Upper lobe of left lung (tissue), 6 donors: Measurements from ENCODE around the gene DAD1. TPM values are rescaled to one million over a fixed set of nuclear protein-coding genes. Genes with fewer than 3 reads are reported as not detected.

ENCODE experiments used
- ATAC-seq, 2 donors: fragments of 200-7000 bp; cut with Tn5 transposase; one replicate each; pipeline ENCODE4 v1.9.1; 2022; ENCODE audit warnings: mild to moderate bottlenecking in 2 of 2, moderate library complexity in 2 of 2; ENCODE audit not compliant: low FRiP score in 2 of 2
- DNase-seq, 2 donors: peaks; one replicate each; pipeline ENCODE4 v3.0.0-alpha.2; 2019 to 2020
- H3K27ac ChIP-seq, 4 donors: fragments of 200-600 bp; sonication (generic); one replicate each; pipeline ENCODE4 v1.5.1; 2016 to 2019
- H3K27me3 ChIP-seq, 4 donors: fragments of 200-600 bp; sonication (generic); one replicate each; pipeline ENCODE4 v1.5.1; 2017 to 2019
- H3K36me3 ChIP-seq, 4 donors: fragments of 200-600 bp; sonication (generic); one replicate each; pipeline ENCODE4 v1.5.1; 2016 to 2019
- H3K4me1 ChIP-seq, 4 donors: fragments of 200-600 bp; sonication (generic); one replicate each; pipeline ENCODE4 v1.5.1; 2018 to 2019
- H3K4me3 ChIP-seq, 4 donors: fragments of 200-600 bp; sonication (generic); one replicate each; pipeline ENCODE4 v1.5.1; 2017 to 2019; ENCODE audit warnings: mild to moderate bottlenecking in 2 of 4, moderate library complexity in 1 of 4
- H3K9me3 ChIP-seq, 4 donors: fragments of 200-600 bp; sonication (generic); one replicate each; pipeline ENCODE4 v1.5.1; 2018 to 2019
- EP300 ChIP-seq, 4 donors: sonication (generic); formaldehyde crosslinking; IDR thresholded peaks; one replicate each; pipeline ENCODE4 v1.5.1; 2017; ENCODE audit warnings: antibody characterized with exemption in 4 of 4, control low read depth in 2 of 4
- POLR2A ChIP-seq, 4 donors: fragments of 450-650 bp; IDR thresholded peaks; one replicate each; pipeline ENCODE4 v1.5.1; 2016 to 2017; ENCODE audit warnings: antibody characterized with exemption in 4 of 4, mild to moderate bottlenecking in 2 of 4
- POLR2AphosphoS5 ChIP-seq, 2 donors: sonication (generic); formaldehyde crosslinking; IDR thresholded peaks; one replicate each; pipeline ENCODE4 v1.5.1; 2017; ENCODE audit warnings: antibody characterized with exemption in 2 of 2
- WGBS, 2 donors: methylation state at CpG; one replicate each; pipeline ENCODE4 v1.1.5; 2017 to 2018; 5-methylcytosine and 5-hydroxymethylcytosine counted together
- small RNA-seq, 4 donors: library from RNA; depleted of rRNA; stranded (forward); fragments of <200 nt; gene quantifications; one replicate each; pipeline ENCODE3, GENCODE V24; 2016
- total RNA-seq, 6 donors: library from RNA; depleted of rRNA in 4 of 6; stranded (reverse); fragments of >200 nt in 4 of 6; gene quantifications; one replicate each; pipeline versions ENCODE4 v1.1.0 to v1.2.1, GENCODE V29; 2016 to 2021
- TF ChIP-seq, protein P1 (sequence below), 6 experiments: fragments of 450-650 bp in 4 of 6; fragments of 200-600 bp in 2 of 6; sonication (generic) in 2 of 6; IDR thresholded peaks; one replicate each; pipeline ENCODE4 v1.5.1; 2016 to 2019; ENCODE audit warnings: antibody characterized with exemption in 6 of 6
- donor health status: DM: no; HTN: no; CAD: no; lungs with moderate emphysema.
- donor health status: DM: no; HTN: yes; CAD: no; lungs with severe emphysema.

DAD1 gene
- total RNA-seq, 6 donors from 2014 or later, result 8.4 to 188 (median 134) TPM

GRCh38 chr14:22515929-22516328 is 73.1 kb downstream of the DAD1 start:
- DNase-seq, result no peak
- Histone ChIP-seq H3K9me3 (no peaks in the 10 kb centered on the region), H3K27me3 (no peaks in the 10 kb centered on the region), H3K4me3 (no peak overlapping the region), H3K36me3 (no peaks in the 10 kb centered on the region), H3K4me1 (no peaks in the 10 kb centered on the region), H3K27ac (no peak overlapping the region)
- no peak for TF ChIP-seq POLR2A (IDR thresholded peaks at IDR 0.05)
- TF ChIP-seq EP300 (IDR thresholded peaks at IDR 0.05), result no peak
- TF ChIP-seq, protein P1, sequence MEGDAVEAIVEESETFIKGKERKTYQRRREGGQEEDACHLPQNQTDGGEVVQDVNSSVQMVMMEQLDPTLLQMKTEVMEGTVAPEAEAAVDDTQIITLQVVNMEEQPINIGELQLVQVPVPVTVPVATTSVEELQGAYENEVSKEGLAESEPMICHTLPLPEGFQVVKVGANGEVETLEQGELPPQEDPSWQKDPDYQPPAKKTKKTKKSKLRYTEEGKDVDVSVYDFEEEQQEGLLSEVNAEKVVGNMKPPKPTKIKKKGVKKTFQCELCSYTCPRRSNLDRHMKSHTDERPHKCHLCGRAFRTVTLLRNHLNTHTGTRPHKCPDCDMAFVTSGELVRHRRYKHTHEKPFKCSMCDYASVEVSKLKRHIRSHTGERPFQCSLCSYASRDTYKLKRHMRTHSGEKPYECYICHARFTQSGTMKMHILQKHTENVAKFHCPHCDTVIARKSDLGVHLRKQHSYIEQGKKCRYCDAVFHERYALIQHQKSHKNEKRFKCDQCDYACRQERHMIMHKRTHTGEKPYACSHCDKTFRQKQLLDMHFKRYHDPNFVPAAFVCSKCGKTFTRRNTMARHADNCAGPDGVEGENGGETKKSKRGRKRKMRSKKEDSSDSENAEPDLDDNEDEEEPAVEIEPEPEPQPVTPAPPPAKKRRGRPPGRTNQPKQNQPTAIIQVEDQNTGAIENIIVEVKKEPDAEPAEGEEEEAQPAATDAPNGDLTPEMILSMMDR (IDR thresholded peaks at IDR 0.05), result no peak
- no peak for TF ChIP-seq POLR2AphosphoS5 (IDR thresholded peaks at IDR 0.05)
- 80 to 85% methylated on average over 2 of the region's 2 CpGs for WGBS, 2 donors
- ATAC-seq, result no peak

Small RNA genes lying within 50 kb of the gene (small RNA-seq; reads per million reads assigned to genes)
- 0 reads per million in 4 donors for gene TRAJ1
- 0 reads per million in 4 donors for gene TRAJ10
- gene TRAJ11, result 0 reads per million in 4 donors
- 0 reads per million in 4 donors for gene TRAJ12
- 0 reads per million in 4 donors for gene TRAJ13
- 0 reads per million in 4 donors for gene TRAJ14
- 0 reads per million in 4 donors for gene TRAJ16
- 0 reads per million in 4 donors for gene TRAJ17
- gene TRAJ18, result 0 reads per million in 4 donors
- gene TRAJ19, result 0 reads per million in 4 donors
- 0 reads per million in 4 donors for gene TRAJ2
- 0 reads per million in 4 donors for gene TRAJ20
- 0 reads per million in 4 donors for gene TRAJ21
- 0 reads per million in 4 donors for gene TRAJ22
- gene TRAJ23, result 0 reads per million in 4 donors
- 0 reads per million in 4 donors for gene TRAJ24
- 0 reads per million in 4 donors for gene TRAJ25
- 0 reads per million in 4 donors for gene TRAJ26
- 0 reads per million in 4 donors for gene TRAJ27
- 0 reads per million in 4 donors for gene TRAJ28
- 0 reads per million in 4 donors for gene TRAJ3
- gene TRAJ4, result 0 reads per million in 4 donors
- gene TRAJ5, result 0 reads per million in 4 donors
- gene TRAJ6, result 0 reads per million in 4 donors
- 0 reads per million in 4 donors for gene TRAJ7
- 0 reads per million in 4 donors for gene TRAJ8
- 0 reads per million in 4 donors for gene TRAJ9

Other genes with a start within 250 kb of the DAD1 start
- 10 to 100 TPM; 20.1 to 31.3 (median 26.1) TPM for gene ABHD4, start 9.1 kb upstream of the DAD1 start, total RNA-seq
- gene OR6J1, start 55.1 kb upstream of the DAD1 start, total RNA-seq, result under 1 TPM in 1 of 6 donors, not detected in 5; 0.30 TPM
- gene OXA1L, start 177.5 kb upstream of the DAD1 start, total RNA-seq, result 100 to 1,000 TPM in 1 of 6 donors, 10 to 100 TPM in 5; 54.9 to 137 (median 79.2) TPM
- 100 to 1,000 TPM in 2 of 6 donors, 10 to 100 TPM in 4; 55.0 to 120 (median 99.1) TPM for gene SLC7A7, start 226.2 kb upstream of the DAD1 start, total RNA-seq
- 10 to 100 TPM in 5 of 6 donors, 1 to 10 TPM in 1; 9.4 to 88.2 (median 34.1) TPM for gene MRPL52, start 240.7 kb upstream of the DAD1 start, total RNA-seq
- gene MMP14, start 247.4 kb upstream of the DAD1 start, total RNA-seq, result 100 to 1,000 TPM in 3 of 6 donors, 10 to 100 TPM in 3; 53.4 to 157 (median 104) TPM